ENCODE data around the gene SLAMF8.

DNA sequence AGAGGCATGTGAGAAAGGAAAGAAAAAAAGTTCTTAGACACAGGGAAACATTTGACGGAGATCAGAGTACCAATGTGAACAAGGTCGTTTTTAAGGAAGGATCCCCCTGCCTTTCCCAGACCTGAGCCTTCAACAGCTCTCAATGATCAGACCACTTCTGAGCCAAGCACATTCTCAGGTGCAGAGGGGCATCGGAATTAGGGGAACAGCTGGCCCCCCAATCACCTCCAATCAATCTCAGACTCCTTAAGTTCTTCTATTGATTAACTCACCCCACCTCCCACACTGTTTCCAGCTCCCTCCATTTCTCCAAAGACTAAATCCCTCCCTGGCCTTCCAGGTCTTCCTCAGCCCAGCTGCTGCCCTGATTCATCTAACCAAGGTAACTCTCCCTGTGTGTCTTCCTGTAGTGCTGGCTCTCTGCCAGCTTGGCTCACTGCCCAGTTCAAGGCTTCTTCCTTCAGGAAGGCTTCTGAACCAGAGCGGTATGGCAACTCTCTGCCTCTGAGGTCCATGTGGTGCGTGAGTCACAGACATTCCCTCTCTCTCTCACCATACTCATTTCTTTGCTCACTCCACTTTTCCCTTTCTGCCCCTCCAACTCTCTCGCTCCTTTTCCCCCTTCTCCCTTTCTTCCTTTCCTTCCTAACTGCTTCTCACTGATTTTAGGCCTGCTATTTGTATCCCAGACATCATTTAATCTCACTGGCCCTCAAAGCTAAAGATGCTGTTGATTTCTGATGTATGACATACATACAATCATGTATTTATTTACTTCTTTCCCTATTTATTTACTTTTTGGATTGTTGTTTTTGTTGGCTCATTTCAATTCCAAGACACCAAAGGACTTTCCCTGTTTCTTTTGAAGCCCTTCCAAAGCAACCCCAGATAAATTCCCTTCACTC, 55.2 kb downstream of the SLAMF8 start:
- TF ChIP-seq, protein P1, sequence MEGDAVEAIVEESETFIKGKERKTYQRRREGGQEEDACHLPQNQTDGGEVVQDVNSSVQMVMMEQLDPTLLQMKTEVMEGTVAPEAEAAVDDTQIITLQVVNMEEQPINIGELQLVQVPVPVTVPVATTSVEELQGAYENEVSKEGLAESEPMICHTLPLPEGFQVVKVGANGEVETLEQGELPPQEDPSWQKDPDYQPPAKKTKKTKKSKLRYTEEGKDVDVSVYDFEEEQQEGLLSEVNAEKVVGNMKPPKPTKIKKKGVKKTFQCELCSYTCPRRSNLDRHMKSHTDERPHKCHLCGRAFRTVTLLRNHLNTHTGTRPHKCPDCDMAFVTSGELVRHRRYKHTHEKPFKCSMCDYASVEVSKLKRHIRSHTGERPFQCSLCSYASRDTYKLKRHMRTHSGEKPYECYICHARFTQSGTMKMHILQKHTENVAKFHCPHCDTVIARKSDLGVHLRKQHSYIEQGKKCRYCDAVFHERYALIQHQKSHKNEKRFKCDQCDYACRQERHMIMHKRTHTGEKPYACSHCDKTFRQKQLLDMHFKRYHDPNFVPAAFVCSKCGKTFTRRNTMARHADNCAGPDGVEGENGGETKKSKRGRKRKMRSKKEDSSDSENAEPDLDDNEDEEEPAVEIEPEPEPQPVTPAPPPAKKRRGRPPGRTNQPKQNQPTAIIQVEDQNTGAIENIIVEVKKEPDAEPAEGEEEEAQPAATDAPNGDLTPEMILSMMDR (IDR thresholded peaks at IDR 0.05; ENCODE audit: low read depth, low read length, poor library complexity, severe bottlenecking): no peak
- TF ChIP-seq EZH2phosphoT487 (IDR thresholded peaks at IDR 0.05; ENCODE audit: borderline replicate concordance, low read length): no peak
